Measurements from ENCODE around the gene KIF1B. TPM values are rescaled to one million over a fixed set of nuclear protein-coding genes. Genes with fewer than 3 reads are reported as not detected.

Gene KIF1B
- total and polyA plus RNA-seq, 9 of the 15 experiments (the other 6 are each of a cell fraction or from before 2014, with no cell fraction given), result 2.8 to 19.8 (median 11.9) TPM

DNA sequence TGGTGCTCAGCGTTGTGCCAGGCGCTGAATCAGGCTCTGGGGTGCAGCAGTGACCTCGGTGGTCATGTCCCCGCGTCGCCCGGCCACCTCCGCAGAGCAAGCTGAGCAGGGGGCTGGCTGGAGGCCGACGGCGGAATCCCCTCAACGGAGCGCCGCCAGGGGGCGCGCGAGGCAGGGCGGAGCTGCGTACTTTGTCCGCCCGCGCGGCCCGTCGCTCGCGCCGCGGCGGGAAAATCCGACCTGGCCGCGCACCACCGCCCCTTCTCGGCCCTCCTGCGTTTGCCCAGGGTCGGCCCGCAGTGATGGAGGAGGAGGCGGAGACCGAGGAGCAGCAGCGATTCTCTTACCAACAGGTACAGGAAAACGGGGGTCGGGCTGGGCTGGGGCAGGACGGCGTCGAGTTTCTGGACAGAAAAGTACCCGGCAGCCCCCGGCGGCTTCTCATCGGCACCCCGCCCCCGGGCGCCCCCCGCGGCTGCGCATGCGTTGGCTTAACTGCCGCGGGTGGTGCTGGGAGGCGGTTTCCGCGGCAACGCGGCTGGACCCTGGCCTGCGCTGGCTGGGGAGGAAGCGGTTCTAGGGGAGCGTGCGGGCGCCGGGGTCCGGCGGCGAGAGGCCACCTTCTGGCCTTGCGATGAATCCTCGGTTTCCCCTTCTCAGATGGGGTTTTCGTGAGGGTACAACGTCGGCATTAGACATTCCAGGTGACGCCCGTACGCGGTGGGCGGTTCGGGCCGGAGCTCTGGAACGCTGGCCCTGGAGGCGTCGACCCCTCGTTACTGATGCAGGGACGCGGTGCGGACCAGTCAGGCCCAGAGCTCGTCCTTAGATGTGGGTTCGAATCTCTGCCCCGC is 220.1 kb downstream of the KIF1B start, which contains the start of gene CENPS (continued):
- TF ChIP-seq ELF2 (CRISPR knock-in tag; IDR thresholded peaks at IDR 0.05) (peak; percentile 76), MYC (IDR thresholded peaks at IDR 0.05; ENCODE audit: low read depth, low read length) (peak; percentile 90), MYC (CRISPR knock-in tag; IDR thresholded peaks at IDR 0.05; ENCODE audit: borderline replicate concordance, low read depth) (no peak), SMAD4 (CRISPR knock-in tag; conservative IDR thresholded peaks at IDR 0.05) (peak; percentile 93), HOXB6 (CRISPR knock-in tag; IDR thresholded peaks at IDR 0.05; ENCODE audit: borderline replicate concordance) (no peak), SMARCA4 (IDR thresholded peaks at IDR 0.05) (no peak), HNRNPUL1 (IDR thresholded peaks at IDR 0.05; ENCODE audit: low read length) (no peak), SMARCB1 (IDR thresholded peaks at IDR 0.05; ENCODE audit: insufficient read length, low read depth) (no peak), NR2C2 (CRISPR knock-in tag; IDR thresholded peaks at IDR 0.05) (peak; percentile 84), NR2C2 (tag; IDR thresholded peaks at IDR 0.05) (peak; percentile 75), TAF15 (IDR thresholded peaks at IDR 0.05; ENCODE audit: low read depth, low read length) (no peak), MCM5 (IDR thresholded peaks at IDR 0.05; ENCODE audit: low read depth) (no peak), HDAC3 (IDR thresholded peaks at IDR 0.05; ENCODE audit: borderline replicate concordance, partially characterized antibody) (no peak), HDGF (IDR thresholded peaks at IDR 0.05) (no peak), CBFA2T3 (IDR thresholded peaks at IDR 0.05) (0 out of 2 replicates have a peak, but pooled peaks have one; percentile 17), XRCC5 (IDR thresholded peaks at IDR 0.05; ENCODE audit: low read depth, low read length) (peak; percentile 93), TBP (optimal IDR thresholded peaks at IDR 0.05; ENCODE audit: low read depth, low read length) (peak; percentile 30), NEUROD1 (IDR thresholded peaks at IDR 0.05; ENCODE audit: borderline replicate concordance, low read depth, low read length, partially characterized antibody) (peak; percentile 89), GATAD2A (IDR thresholded peaks at IDR 0.05) (peak; percentile 89; the same call in 1 of the 2 replicates), SAFB (IDR thresholded peaks at IDR 0.05; ENCODE audit: borderline replicate concordance, low read depth, low read length) (no peak), TEAD2 (tag; IDR thresholded peaks at IDR 0.05) (no peak), BRD4 (IDR thresholded peaks at IDR 0.05) (no peak)
- TF ChIP-seq, protein P1, sequence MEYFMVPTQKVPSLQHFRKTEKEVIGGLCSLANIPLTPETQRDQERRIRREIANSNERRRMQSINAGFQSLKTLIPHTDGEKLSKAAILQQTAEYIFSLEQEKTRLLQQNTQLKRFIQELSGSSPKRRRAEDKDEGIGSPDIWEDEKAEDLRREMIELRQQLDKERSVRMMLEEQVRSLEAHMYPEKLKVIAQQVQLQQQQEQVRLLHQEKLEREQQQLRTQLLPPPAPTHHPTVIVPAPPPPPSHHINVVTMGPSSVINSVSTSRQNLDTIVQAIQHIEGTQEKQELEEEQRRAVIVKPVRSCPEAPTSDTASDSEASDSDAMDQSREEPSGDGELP (CRISPR knock-in tag; IDR thresholded peaks at IDR 0.05; ENCODE audit: borderline replicate concordance), result peak; percentile 81; the same call in 1 of the 2 replicates
- TF ChIP-seq, protein P2, sequence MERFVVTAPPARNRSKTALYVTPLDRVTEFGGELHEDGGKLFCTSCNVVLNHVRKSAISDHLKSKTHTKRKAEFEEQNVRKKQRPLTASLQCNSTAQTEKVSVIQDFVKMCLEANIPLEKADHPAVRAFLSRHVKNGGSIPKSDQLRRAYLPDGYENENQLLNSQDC (CRISPR knock-in tag; IDR thresholded peaks at IDR 0.05), result 0 out of 2 replicates have a peak, but pooled peaks have one; percentile 34
- TF ChIP-seq, protein P3, sequence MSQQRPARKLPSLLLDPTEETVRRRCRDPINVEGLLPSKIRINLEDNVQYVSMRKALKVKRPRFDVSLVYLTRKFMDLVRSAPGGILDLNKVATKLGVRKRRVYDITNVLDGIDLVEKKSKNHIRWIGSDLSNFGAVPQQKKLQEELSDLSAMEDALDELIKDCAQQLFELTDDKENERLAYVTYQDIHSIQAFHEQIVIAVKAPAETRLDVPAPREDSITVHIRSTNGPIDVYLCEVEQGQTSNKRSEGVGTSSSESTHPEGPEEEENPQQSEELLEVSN (IDR thresholded peaks at IDR 0.05; ENCODE audit: borderline replicate concordance in 1 of 2, extremely low read depth in 1 of 2, insufficient read depth in 1 of 2, insufficient read length in 1 of 2, low read depth in 1 of 2, low read length in 1 of 2, poor library complexity in 1 of 2, severe bottlenecking in 1 of 2), result peak; percentile 99 to 100
- TF ChIP-seq, protein P4, sequence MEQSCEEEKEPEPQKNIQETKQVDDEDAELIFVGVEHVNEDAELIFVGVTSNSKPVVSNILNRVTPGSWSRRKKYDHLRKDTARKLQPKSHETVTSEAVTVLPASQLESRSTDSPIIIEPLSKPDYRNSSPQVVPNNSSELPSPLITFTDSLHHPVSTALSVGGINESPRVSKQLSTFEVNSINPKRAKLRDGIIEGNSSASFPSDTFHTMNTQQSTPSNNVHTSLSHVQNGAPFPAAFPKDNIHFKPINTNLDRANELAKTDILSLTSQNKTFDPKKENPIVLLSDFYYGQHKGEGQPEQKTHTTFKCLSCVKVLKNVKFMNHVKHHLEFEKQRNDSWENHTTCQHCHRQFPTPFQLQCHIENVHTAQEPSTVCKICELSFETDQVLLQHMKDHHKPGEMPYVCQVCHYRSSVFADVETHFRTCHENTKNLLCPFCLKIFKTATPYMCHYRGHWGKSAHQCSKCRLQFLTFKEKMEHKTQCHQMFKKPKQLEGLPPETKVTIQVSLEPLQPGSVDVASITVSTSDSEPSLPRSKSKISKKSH (CRISPR knock-in tag; IDR thresholded peaks at IDR 0.05), result no peak
